Stimulated activated CD8-positive, alpha-beta memory T cell treated with anti-CD3 and anti-CD28 coated beads, Interleukin-12 subunit alpha, Interleukin-12 subunit beta, amount 100 ng/mL, for 24 hours (primary cell): Measurements from ENCODE around the gene PYROXD2.

Source experiments
- DNase-seq: peaks from one replicate; pipeline ENCODE4 v3.0.0-alpha.2; 2020; ENCODE audit errors: extremely low read depth

Gene PYROXD2

GRCh38 chr10:98433881-98434732 lies 19.1 kb upstream of the PYROXD2 start:
- DNase-seq: no peak

GRCh38 chr10:98433371-98433770 lies 18.4 kb upstream of the PYROXD2 start:
- DNase-seq: no peak

GRCh38 chr10:98432330-98432729 lies 17.3 kb upstream of the PYROXD2 start:
- no peak for DNase-seq

- no peak for DNase-seq
These were observed 16.0 kb upstream of the PYROXD2 start for GRCh38 chr10:98431016-98431415.

GRCh38 chr10:98430427-98430826 lies 15.4 kb upstream of the PYROXD2 start:
- no peak for DNase-seq

GRCh38 chr10:98429320-98430072 lies 14.5 kb upstream of the PYROXD2 start:
- DNase-seq: no peak

- no peak for DNase-seq
These were observed 12.1 kb upstream of the PYROXD2 start for GRCh38 chr10:98427011-98427515.

- DNase-seq: no peak
These were observed 10.8 kb upstream of the PYROXD2 start for GRCh38 chr10:98425511-98426352.

- no peak for DNase-seq
These were observed 9.6 kb upstream of the PYROXD2 start for GRCh38 chr10:98424295-98425254.

- DNase-seq: no peak
These were observed 8.7 kb upstream of the PYROXD2 start for GRCh38 chr10:98423691-98424120.

- no peak for DNase-seq
These were observed 7.2 kb upstream of the PYROXD2 start for GRCh38 chr10:98422182-98422581.

GRCh38 chr10:98420786-98421185 lies 5.8 kb upstream of the PYROXD2 start:
- no peak for DNase-seq

- DNase-seq: no peak
These were observed 4.7 kb upstream of the PYROXD2 start for GRCh38 chr10:98419469-98420261.

- DNase-seq: no peak
These were observed 3.9 kb upstream of the PYROXD2 start for GRCh38 chr10:98418665-98419468.

- no peak for DNase-seq
These were observed 3.1 kb upstream of the PYROXD2 start for GRCh38 chr10:98417973-98418664.

GRCh38 chr10:98417481-98417959 lies 2.5 kb upstream of the PYROXD2 start:
- no peak for DNase-seq

GRCh38 chr10:98416606-98417388 lies 1.8 kb upstream of the PYROXD2 start:
- DNase-seq: no peak
